IMR-90 (cell line): ENCODE data around the gene UPP2. TPM values are rescaled to one million over a fixed set of nuclear protein-coding genes. Genes with fewer than 3 reads are reported as not detected.

Experiments
- ATAC-seq: fragments of 200-7000 bp; cut with Tn5 transposase; 2 replicates; pipeline ENCODE4 v1.9.1; 2020; ENCODE audit warnings: low read depth, mild to moderate bottlenecking, moderate library complexity
- BruUV-seq: library from RNA; stranded (reverse); fragments of 400-500 nt; replicated peaks from 2 replicates; lab custom pipeline; 2021; lab: Mats Ljungman, UMichigan
- CTCF ChIA-PET: fragments of 300-600 bp; formaldehyde crosslinking; extraction: SDS; loops from one replicate; lab custom pipeline; 2021; ENCODE audit warnings: antibody characterized with exemption; lab: Yijun Ruan, JAX
- POLR2A ChIA-PET: fragments of 300-600 bp; sonication (Branson Sonifier 250); formaldehyde crosslinking; loops from one replicate; lab custom pipeline; 2022; ENCODE audit warnings: antibody characterized with exemption; ENCODE audit not compliant: unreplicated experiment; lab: Charles Lee
- DNase-seq: peaks from one replicate; pipeline ENCODE4 v3.0.0; 2013
- H2AFZ ChIP-seq: replicated peaks from 2 replicates; pipeline ENCODE3; 2013; ENCODE audit warnings: low read length, mild to moderate bottlenecking; ENCODE audit not compliant: poor library complexity
- H2AK5ac ChIP-seq: 2 replicates; pipeline ENCODE4 v1.6.1; 2013; ENCODE audit warnings: low read depth, low read length, inconsistent platforms
- H2AK9ac ChIP-seq: replicated peaks from 2 replicates; pipeline ENCODE3; 2013; ENCODE audit warnings: mild to moderate bottlenecking, low read depth, low read length, moderate library complexity; ENCODE audit not compliant: poor library complexity
- H2BK120ac ChIP-seq: 2 replicates; pipeline ENCODE4 v1.6.1; 2013; ENCODE audit warnings: low read depth, low read length, inconsistent platforms
- H2BK15ac ChIP-seq: 3 replicates; pipeline ENCODE4 v1.6.1; 2013; ENCODE audit warnings: low read depth, low read length, inconsistent platforms
- H2BK20ac ChIP-seq: 2 replicates; pipeline ENCODE4 v1.6.1; 2013; ENCODE audit warnings: low read depth, mild to moderate bottlenecking, inconsistent platforms, low read length, moderate library complexity
- H2BK5ac ChIP-seq: 2 replicates; pipeline ENCODE4 v1.6.1; 2013; ENCODE audit warnings: mild to moderate bottlenecking, low read depth, low read length, inconsistent platforms; ENCODE audit not compliant: poor library complexity, severe bottlenecking
- H3K14ac ChIP-seq: replicated peaks from 2 replicates; pipeline ENCODE4 v1.6.1; 2013; ENCODE audit warnings: low read depth, low read length, inconsistent platforms
- H3K18ac ChIP-seq: 2 replicates; pipeline ENCODE4 v1.6.1; 2013; ENCODE audit warnings: low read depth, low read length, control low read depth
- H3K23ac ChIP-seq: 2 replicates; pipeline ENCODE4 v1.6.1; 2013; ENCODE audit warnings: low read depth, low read length, inconsistent platforms
- H3K27ac ChIP-seq: 2 replicates; pipeline ENCODE4 v1.5.1; 2013; ENCODE audit warnings: mild to moderate bottlenecking, control low read depth, low read length; ENCODE audit not compliant: insufficient read depth
- H3K27me3 ChIP-seq: 2 replicates; pipeline ENCODE4 v1.6.1; 2013; ENCODE audit warnings: low read length; ENCODE audit not compliant: control insufficient read depth, insufficient read depth
- H3K36me3 ChIP-seq: 2 replicates; pipeline ENCODE4 v1.6.1; 2013; ENCODE audit warnings: low read length, mixed read lengths; ENCODE audit not compliant: control insufficient read depth, insufficient read depth
- H3K4ac ChIP-seq: 2 replicates; pipeline ENCODE4 v1.6.1; 2013; ENCODE audit warnings: low read depth, low read length, inconsistent platforms
- H3K4me1 ChIP-seq: 2 replicates; pipeline ENCODE4 v1.6.1; 2013; ENCODE audit warnings: low read length, mixed read lengths; ENCODE audit not compliant: control insufficient read depth, insufficient read depth
- H3K4me2 ChIP-seq: 2 replicates; pipeline ENCODE4 v1.6.1; 2013; ENCODE audit warnings: low read depth, mild to moderate bottlenecking, control low read depth, low read length, moderate library complexity
- H3K4me3 ChIP-seq: 2 replicates; pipeline ENCODE4 v1.5.1; 2013; ENCODE audit warnings: low read depth, mild to moderate bottlenecking, control low read depth, low read length, moderate library complexity; ENCODE audit not compliant: insufficient read depth
- H3K56ac ChIP-seq: 2 replicates; pipeline ENCODE4 v1.6.1; 2013; ENCODE audit warnings: low read length, inconsistent platforms; ENCODE audit not compliant: insufficient read depth; ENCODE audit errors: extremely low read depth
- H3K79me1 ChIP-seq, 2 experiments: 2 replicates each; pipeline ENCODE4 v1.6.1; 2013; ENCODE audit warnings: low read length in 2 of 2, inconsistent platforms in 1 of 2, low read depth in 1 of 2
- H3K9ac ChIP-seq: 2 replicates; pipeline ENCODE4 v1.6.1; 2013; ENCODE audit warnings: low read depth, low read length, control low read depth
- H3K9me1 ChIP-seq: 2 replicates; pipeline ENCODE4 v1.6.1; 2013; ENCODE audit warnings: low read length, inconsistent platforms; ENCODE audit not compliant: insufficient read depth
- H3K9me3 ChIP-seq: 2 replicates; pipeline ENCODE4 v1.6.1; 2013; ENCODE audit warnings: low read length; ENCODE audit not compliant: control insufficient read depth, insufficient read depth
- H4K20me1 ChIP-seq: 2 replicates; pipeline ENCODE4 v1.6.1; 2013; ENCODE audit warnings: low read length, inconsistent platforms; ENCODE audit not compliant: insufficient read depth
- H4K5ac ChIP-seq: 2 replicates; pipeline ENCODE4 v1.6.1; 2013; ENCODE audit warnings: mild to moderate bottlenecking, low read depth, low read length, control low read depth
- H4K8ac ChIP-seq, 2 experiments: 2 replicates each; pipeline ENCODE4 v1.6.1; 2013; ENCODE audit warnings: low read depth in 2 of 2, low read length in 2 of 2, control low read depth in 1 of 2, inconsistent platforms in 1 of 2
- H4K91ac ChIP-seq: 2 replicates; pipeline ENCODE4 v1.6.1; 2013; ENCODE audit warnings: low read depth, low read length, inconsistent platforms; ENCODE audit not compliant: insufficient read depth
- MAZ ChIP-seq: IDR thresholded peaks from 2 replicates; pipeline ENCODE4 v1.6.1; 2012; ENCODE audit warnings: low read depth, mild to moderate bottlenecking, low read length, improper control_type of control experiment, moderate library complexity, borderline replicate concordance
- RCOR1 ChIP-seq: IDR thresholded peaks from 2 replicates; pipeline ENCODE4 v1.6.1; 2012; ENCODE audit warnings: mild to moderate bottlenecking, low read length, improper control_type of control experiment; ENCODE audit not compliant: insufficient replicate concordance
- RFX5 ChIP-seq: IDR thresholded peaks from 2 replicates; pipeline ENCODE4 v1.8.0; 2012; ENCODE audit warnings: low read depth, mild to moderate bottlenecking, low read length, moderate library complexity
- SMC3 ChIP-seq: fragments of 150-350 bp; IDR thresholded peaks from 2 replicates; pipeline ENCODE4 v1.6.1; 2016; ENCODE audit warnings: low read depth, mild to moderate bottlenecking, antibody characterized with exemption, low read length, moderate library complexity
- WGBS, 2 experiments: methylation state at CpG; one replicate each; pipeline versions ENCODE4 v1.1.5 to v1.1.7; 2013; ENCODE audit warnings: missing lambda C conversion rate in 2 of 2; ENCODE audit not compliant: insufficient read length in 1 of 2; ENCODE audit errors: extremely low coverage in 2 of 2; 5-methylcytosine and 5-hydroxymethylcytosine counted together
- dilution Hi-C: fragments of 300-500 bp; cut with HindIII; formaldehyde crosslinking; loops from one replicate; pipeline ENCODE4 v1.14.3; 2018; ENCODE audit warnings: low sequenced_read_pairs; ENCODE audit not compliant: unreplicated experiment
- in situ Hi-C: fragments of 300-500 bp; cut with MboI; formaldehyde crosslinking; loops from 3 replicates; pipeline ENCODE4 v1.14.3; 2019; ENCODE audit warnings: low sequenced_read_pairs, inconsistent platforms, mixed read lengths
- intact Hi-C: fragments of 100-400 bp; cut with micrococcal nuclease; formaldehyde crosslinking; loops from 2 replicates; pipeline ENCODE4 v1.10.0; 2022
- polyA plus RNA-seq, 3 experiments: library from polyadenylated mRNA; depleted of rRNA; stranded (reverse); fragments of >200 nt; gene quantifications; 2 replicates each; pipeline ENCODE4 v1.2.3, GENCODE V29; 2012; ENCODE audit warnings: low replicate concordance in 1 of 3
- total RNA-seq: library from RNA; depleted of rRNA; stranded (reverse); fragments of >200 nt; gene quantifications from 2 replicates; pipeline ENCODE4 v1.2.3, GENCODE V29; 2012

UPP2 gene
- total and polyA plus RNA-seq, 2 of the 4 experiments (the other 2 are of a cell fraction): not detected

DNA sequence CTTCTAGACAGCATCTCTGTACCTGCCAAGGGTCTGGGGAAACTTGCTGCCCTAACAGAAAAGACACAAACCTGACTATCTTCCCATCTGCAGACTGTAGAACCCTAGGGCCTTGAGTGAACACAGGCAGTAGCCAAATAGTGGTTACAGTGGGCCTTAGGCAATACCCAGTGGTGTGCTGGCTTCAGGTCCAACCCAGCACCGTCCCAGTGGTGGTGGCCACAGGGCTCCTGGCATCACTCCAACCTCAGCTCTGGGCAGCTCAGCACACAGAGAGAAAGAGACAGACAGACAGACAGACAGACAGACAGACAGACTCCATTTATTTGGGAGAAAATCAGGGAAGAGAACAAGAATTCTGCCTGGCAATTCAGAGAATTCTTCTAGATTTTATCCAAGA lies 29.3 kb upstream of the UPP2 start:
- Histone ChIP-seq H3K79me1 (no peaks in the 10 kb centered on the region), H3K36me3 (no peaks in the 10 kb centered on the region), H3K9me1 (no peaks in the 10 kb centered on the region), H4K8ac (no peak overlapping the region), H3K4me2 (no peak overlapping the region), H3K56ac (no peak overlapping the region), H3K4me1 (no peaks in the 10 kb centered on the region), H2BK5ac (no peak overlapping the region), H4K5ac (no peak overlapping the region), H2AFZ (no peak overlapping the region), H2BK120ac (no peak overlapping the region), H3K4ac (no peak overlapping the region), H3K27ac (no peak overlapping the region), H2BK20ac (no peak overlapping the region), H3K9me3 (no peaks in the 10 kb centered on the region), H3K9ac (no peak overlapping the region), H3K27me3 (no peaks in the 10 kb centered on the region), H4K91ac (no peak overlapping the region), H4K20me1 (no peaks in the 10 kb centered on the region), H3K14ac (no peak overlapping the region), H2BK15ac (no peak overlapping the region), H3K18ac (no peak overlapping the region), H2AK9ac (no peak overlapping the region), H2AK5ac (no peak overlapping the region), H3K23ac (no peak overlapping the region), H3K4me3 (no peak overlapping the region)
- POLR2A ChIA-PET: no interaction called here
- TF ChIP-seq MAZ (no peak), RCOR1 (no peak), RFX5 (no peak), SMC3 (no peak)
- intact Hi-C loops (no loop called here), dilution Hi-C loops (no loop called here), in situ Hi-C loops (no loop called here)
- CTCF ChIA-PET: no interaction called here
- DNase-seq (no peak), ATAC-seq (no peak)
- WGBS, 2 experiments: no CpG with 5 or more reads among the region's 1 CpG
- no TSS peak for BruUV-seq
